Mesenchymal stem cell (in vitro differentiated cells and primary cell): Measurements from ENCODE around the gene KIF2A.

Source experiments
- DNase-seq: peaks from one replicate; pipeline ENCODE4 v3.0.0-alpha.2; 2013
- H2AFZ ChIP-seq: one replicate; pipeline ENCODE4 v1.6.1; 2013; ENCODE audit warnings: low read depth, mild to moderate bottlenecking, control low read depth, inconsistent platforms, low read length, moderate library complexity
- H2AK5ac ChIP-seq: 2 replicates; pipeline ENCODE4 v1.6.1; 2013; ENCODE audit warnings: low read length, moderate library complexity, mild to moderate bottlenecking, inconsistent platforms; ENCODE audit not compliant: severe bottlenecking
- H2BK120ac ChIP-seq: one replicate; pipeline ENCODE4 v1.6.1; 2013; ENCODE audit warnings: low read depth, mild to moderate bottlenecking, inconsistent platforms, low read length, moderate library complexity
- H2BK12ac ChIP-seq, 2 experiments: one replicate each; pipeline ENCODE4 v1.6.1; 2013; ENCODE audit warnings: inconsistent platforms in 2 of 2, low read length in 2 of 2, mild to moderate bottlenecking in 2 of 2, moderate library complexity in 2 of 2, control low read depth in 1 of 2
- H2BK15ac ChIP-seq: one replicate; pipeline ENCODE4 v1.6.1; 2013; ENCODE audit warnings: mild to moderate bottlenecking, low read depth, inconsistent platforms; ENCODE audit not compliant: poor library complexity, severe bottlenecking
- H2BK5ac ChIP-seq: 2 replicates; pipeline ENCODE4 v1.6.1; 2013; ENCODE audit warnings: low read depth, mild to moderate bottlenecking, low read length, control low read depth, inconsistent platforms; ENCODE audit not compliant: poor library complexity, severe bottlenecking
- H3K14ac ChIP-seq, 2 experiments: one replicate each; pipeline ENCODE4 v1.6.1; 2013; ENCODE audit warnings: inconsistent platforms in 2 of 2, low read length in 2 of 2, control low read depth in 1 of 2, mild to moderate bottlenecking in 1 of 2, moderate library complexity in 1 of 2
- H3K18ac ChIP-seq, 2 experiments: one replicate each; pipeline ENCODE4 v1.6.1; 2013; ENCODE audit warnings: inconsistent platforms in 2 of 2, low read length in 2 of 2, control low read depth in 1 of 2, low read depth in 1 of 2, mild to moderate bottlenecking in 1 of 2
- H3K23ac ChIP-seq, 2 experiments: one replicate each; pipeline ENCODE4 v1.6.1; 2013; ENCODE audit warnings: inconsistent platforms in 2 of 2, low read length in 2 of 2, mild to moderate bottlenecking in 2 of 2, moderate library complexity in 2 of 2, control low read depth in 1 of 2
- H3K27ac ChIP-seq: 2 replicates; pipeline ENCODE4 v1.5.1; 2013; ENCODE audit warnings: mild to moderate bottlenecking, moderate library complexity, low read length, control low read depth, inconsistent platforms; ENCODE audit not compliant: poor library complexity, severe bottlenecking
- H3K27me3 ChIP-seq, 2 experiments: 2 replicates each; pipeline versions ENCODE4 v1.6.1 to v1.7.0; 2013; ENCODE audit warnings: low read length in 2 of 2, mild to moderate bottlenecking in 2 of 2, moderate library complexity in 2 of 2, control low read depth in 1 of 2, inconsistent platforms in 1 of 2; ENCODE audit not compliant: control insufficient read depth in 1 of 2, insufficient read depth in 1 of 2
- H3K36me3 ChIP-seq, 2 experiments: 2 replicates each; pipeline versions ENCODE4 v1.6.1 to v1.7.0; 2013; ENCODE audit warnings: low read length in 2 of 2, control low read depth in 1 of 2, inconsistent platforms in 1 of 2, low read depth in 1 of 2, mild to moderate bottlenecking in 1 of 2; ENCODE audit not compliant: insufficient read depth in 2 of 2, control insufficient read depth in 1 of 2
- H3K4ac ChIP-seq, 2 experiments: one replicate each; pipeline ENCODE4 v1.6.1; 2013; ENCODE audit warnings: inconsistent platforms in 2 of 2, low read length in 2 of 2, mild to moderate bottlenecking in 2 of 2, moderate library complexity in 2 of 2, control low read depth in 1 of 2, low read depth in 1 of 2
- H3K4me1 ChIP-seq: 2 replicates; pipeline ENCODE4 v1.6.1; 2013; ENCODE audit warnings: low read depth, low read length, control low read depth; ENCODE audit not compliant: control insufficient read depth, insufficient read depth
- H3K4me2 ChIP-seq: 2 replicates; pipeline ENCODE4 v1.6.1; 2013; ENCODE audit warnings: low read length, mild to moderate bottlenecking, inconsistent platforms; ENCODE audit not compliant: poor library complexity, severe bottlenecking
- H3K4me3 ChIP-seq, 2 experiments: 2 replicates each; pipeline versions ENCODE4 v1.5.1 to v1.7.0; 2013; ENCODE audit warnings: low read length in 2 of 2, mild to moderate bottlenecking in 2 of 2, control low read depth in 1 of 2, low read depth in 1 of 2; ENCODE audit not compliant: insufficient read depth in 1 of 2
- H3K79me1 ChIP-seq: replicated peaks from 2 replicates; pipeline ENCODE4 v1.6.1; 2013; ENCODE audit warnings: mild to moderate bottlenecking, control low read depth, low read length, inconsistent platforms; ENCODE audit not compliant: poor library complexity, severe bottlenecking
- H3K9ac ChIP-seq: 2 replicates; pipeline ENCODE4 v1.7.0; 2013; ENCODE audit warnings: mild to moderate bottlenecking, low read length, moderate library complexity
- H3K9me3 ChIP-seq: 2 replicates; pipeline ENCODE4 v1.7.0; 2013; ENCODE audit warnings: mild to moderate bottlenecking, low read length; ENCODE audit not compliant: control insufficient read depth
- H4K8ac ChIP-seq: one replicate; pipeline ENCODE4 v1.6.1; 2013; ENCODE audit warnings: inconsistent platforms, mild to moderate bottlenecking, low read length, moderate library complexity
- H4K91ac ChIP-seq: one replicate; pipeline ENCODE4 v1.6.1; 2013; ENCODE audit warnings: mild to moderate bottlenecking, low read length, inconsistent platforms
- WGBS: methylation state at CpG from one replicate; pipeline ENCODE4 v1.1.7; 2013; ENCODE audit warnings: mixed read lengths; 5-methylcytosine and 5-hydroxymethylcytosine counted together

The KIF2A gene

DNA sequence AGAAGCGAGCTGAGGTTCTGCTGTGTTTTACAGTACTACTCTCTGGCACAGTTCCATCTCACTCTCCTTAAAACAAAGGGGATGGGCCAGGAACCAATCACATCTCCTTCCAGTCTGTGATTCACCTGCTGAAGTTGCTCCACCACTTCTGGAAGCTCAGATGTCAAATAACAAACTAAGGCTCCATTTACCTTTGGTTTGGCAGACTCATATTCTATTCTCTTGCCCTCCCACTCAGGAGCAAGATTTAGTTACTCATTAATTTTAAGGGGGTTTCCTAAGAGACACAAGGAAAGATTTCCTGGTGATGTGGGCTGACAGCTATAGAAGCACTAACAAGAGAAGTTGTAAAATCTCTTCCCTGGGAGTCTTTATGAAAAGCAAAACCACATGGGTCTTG lies 37.8 kb upstream of the KIF2A start:
- Histone ChIP-seq H3K4me1 (no peaks in the 10 kb centered on the region), H2BK5ac (no peak overlapping the region), H3K36me3 (no peaks in the 10 kb centered on the region), H2BK15ac (no peak overlapping the region), H4K91ac (no peak overlapping the region), H3K18ac (no peak overlapping the region), H3K23ac (no peak overlapping the region), H3K9ac (no peak overlapping the region), H3K14ac (no peak overlapping the region), H3K27me3 (no peaks in the 10 kb centered on the region), H2AK5ac (no peak overlapping the region), H2AFZ (no peak overlapping the region), H3K27ac (no peak overlapping the region), H2BK12ac (no peak overlapping the region), H2BK120ac (no peak overlapping the region), H3K79me1 (no peaks in the 10 kb centered on the region), H3K4ac (no peak overlapping the region), H4K8ac (no peak overlapping the region), H3K4me2 (no peak overlapping the region), H3K4me3 (no peak overlapping the region), H3K9me3 (no peaks in the 10 kb centered on the region)
- 68% methylated on average over 1 of the region's 1 CpG for WGBS
- DNase-seq: no peak

DNA sequence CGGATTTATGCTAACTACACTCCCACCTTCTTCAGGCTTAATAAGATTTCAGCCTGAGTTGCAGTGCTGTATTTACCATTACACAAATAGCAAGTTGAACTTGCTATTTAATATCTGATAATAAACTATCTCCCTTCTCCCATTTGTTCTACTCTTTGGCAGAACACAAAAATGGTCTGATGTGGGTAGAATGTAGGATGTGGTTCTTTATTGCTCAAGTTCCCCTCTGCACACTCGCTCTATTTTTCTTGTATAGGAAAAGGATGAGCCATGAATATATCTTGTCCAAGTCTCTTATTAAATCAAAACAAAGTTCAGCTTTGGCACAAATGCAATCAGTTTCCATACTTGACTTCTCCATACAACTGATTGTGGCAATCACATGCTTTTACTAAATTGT lies 37.2 kb upstream of the KIF2A start:
- Histone ChIP-seq H3K36me3 (no peaks in the 10 kb centered on the region), H3K23ac (no peak overlapping the region), H3K9ac (no peak overlapping the region), H3K9me3 (no peaks in the 10 kb centered on the region), H2BK15ac (no peak overlapping the region), H4K91ac (no peak overlapping the region), H2BK120ac (no peak overlapping the region), H3K18ac (no peak overlapping the region), H4K8ac (no peak overlapping the region), H3K4ac (no peak overlapping the region), H3K4me3 (no peak overlapping the region), H3K14ac (no peak overlapping the region), H2BK5ac (no peak overlapping the region), H3K27me3 (no peaks in the 10 kb centered on the region), H2AFZ (no peak overlapping the region), H3K4me1 (no peaks in the 10 kb centered on the region), H2BK12ac (no peak overlapping the region), H2AK5ac (no peak overlapping the region), H3K79me1 (no peaks in the 10 kb centered on the region), H3K27ac (no peak overlapping the region), H3K4me2 (no peak overlapping the region)
- 94% methylated on average over 2 of the region's 2 CpGs for WGBS
- no peak for DNase-seq

DNA sequence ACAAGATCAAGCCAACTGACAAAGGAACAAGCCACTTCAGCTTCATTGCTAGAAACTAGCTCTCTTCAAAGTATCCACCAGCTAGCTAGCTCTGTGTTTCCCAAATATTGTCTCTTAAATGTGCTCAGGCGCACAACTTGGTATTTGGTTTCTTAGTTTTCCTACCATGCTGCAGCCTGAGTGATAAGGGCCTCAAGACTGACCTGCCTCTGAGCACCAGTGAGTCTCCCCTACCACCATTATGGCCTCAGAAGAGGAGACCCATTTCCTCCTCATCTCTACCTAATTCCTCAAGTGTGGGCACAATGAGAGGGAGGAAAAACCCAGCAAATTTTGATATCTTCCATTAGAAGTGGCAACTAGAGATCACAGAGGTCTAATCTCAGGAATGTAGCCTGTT lies 34.6 kb upstream of the KIF2A start:
- H2AFZ ChIP-seq: no peak overlapping the region
- no peaks in the 10 kb centered on the region for H3K4me1 ChIP-seq
- no peak overlapping the region for H3K4me2 ChIP-seq
- H3K9me3 ChIP-seq: no peaks in the 10 kb centered on the region
- H2BK120ac ChIP-seq: no peak overlapping the region
- DNase-seq: no peak
- no peak overlapping the region for H3K4me3 ChIP-seq
- H4K91ac ChIP-seq: no peak overlapping the region
- no peak overlapping the region for H3K9ac ChIP-seq
- WGBS: 87% methylated on average over 1 of the region's 1 CpG
- H3K79me1 ChIP-seq: no peaks in the 10 kb centered on the region
- no peak overlapping the region for H2BK5ac ChIP-seq
- no peak overlapping the region for H3K18ac ChIP-seq
- no peak overlapping the region for H2BK12ac ChIP-seq
- no peak overlapping the region for H2AK5ac ChIP-seq
- H3K14ac ChIP-seq: no peak overlapping the region
- H3K4ac ChIP-seq: no peak overlapping the region
- H4K8ac ChIP-seq: no peak overlapping the region
- H3K36me3 ChIP-seq: no peaks in the 10 kb centered on the region
- no peak overlapping the region for H3K27ac ChIP-seq
- no peak overlapping the region for H3K23ac ChIP-seq
- no peaks in the 10 kb centered on the region for H3K27me3 ChIP-seq
- no peak overlapping the region for H2BK15ac ChIP-seq

DNA sequence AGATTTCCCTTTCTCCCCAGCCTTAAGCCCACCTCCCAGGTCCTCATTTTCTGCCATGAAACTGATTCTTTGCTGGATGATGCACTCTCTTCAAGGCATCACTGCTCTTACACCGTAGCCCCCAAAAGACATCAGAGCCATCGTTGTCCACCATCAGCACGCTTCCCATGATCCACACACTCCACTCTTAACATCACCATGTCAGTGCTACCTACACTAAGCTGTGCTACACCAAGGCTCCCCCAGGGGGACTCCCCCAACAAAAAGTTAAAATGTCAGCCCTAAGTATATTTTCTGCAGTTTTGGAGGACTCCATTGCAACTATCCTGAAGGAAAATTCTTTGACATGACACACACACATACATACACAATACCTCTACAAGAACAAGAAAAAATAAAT lies 34.1 kb upstream of the KIF2A start:
- Histone ChIP-seq H4K91ac (no peak overlapping the region), H3K27ac (no peak overlapping the region), H2AK5ac (no peak overlapping the region), H3K4me2 (no peak overlapping the region), H2AFZ (no peak overlapping the region), H2BK5ac (no peak overlapping the region), H3K18ac (no peak overlapping the region), H3K27me3 (no peaks in the 10 kb centered on the region), H3K4me1 (no peaks in the 10 kb centered on the region), H3K9me3 (no peaks in the 10 kb centered on the region), H3K36me3 (no peaks in the 10 kb centered on the region), H4K8ac (no peak overlapping the region), H3K4me3 (no peak overlapping the region), H3K79me1 (no peaks in the 10 kb centered on the region), H2BK12ac (no peak overlapping the region), H3K9ac (no peak overlapping the region), H3K4ac (no peak overlapping the region), H3K14ac (no peak overlapping the region), H3K23ac (no peak overlapping the region), H2BK120ac (no peak overlapping the region), H2BK15ac (no peak overlapping the region)
- 64% methylated on average over 3 of the region's 3 CpGs for WGBS
- no peak for DNase-seq
